ENCODE results near the gene EIF4G2.

DNA sequence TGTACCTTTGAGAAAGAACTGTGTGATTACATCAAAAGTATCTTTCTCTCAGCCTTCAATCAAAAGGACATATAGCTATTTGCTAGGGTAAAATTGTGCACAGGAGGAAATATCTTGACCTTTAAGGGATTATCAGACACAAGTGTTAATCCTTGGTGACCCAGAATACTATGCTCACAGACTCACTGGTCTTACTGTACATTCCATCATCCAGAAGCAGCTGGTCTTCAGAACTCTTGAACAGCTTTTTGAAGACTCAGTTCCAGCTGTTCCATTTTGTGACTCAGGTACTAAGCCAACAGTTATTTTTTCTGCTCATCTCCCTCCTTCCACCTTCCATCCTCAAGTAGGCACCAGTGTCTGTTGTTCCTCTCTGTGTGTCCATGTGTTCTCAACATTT lies 29.4 kb upstream of the EIF4G2 start:
- TF ChIP-seq, protein P1, sequence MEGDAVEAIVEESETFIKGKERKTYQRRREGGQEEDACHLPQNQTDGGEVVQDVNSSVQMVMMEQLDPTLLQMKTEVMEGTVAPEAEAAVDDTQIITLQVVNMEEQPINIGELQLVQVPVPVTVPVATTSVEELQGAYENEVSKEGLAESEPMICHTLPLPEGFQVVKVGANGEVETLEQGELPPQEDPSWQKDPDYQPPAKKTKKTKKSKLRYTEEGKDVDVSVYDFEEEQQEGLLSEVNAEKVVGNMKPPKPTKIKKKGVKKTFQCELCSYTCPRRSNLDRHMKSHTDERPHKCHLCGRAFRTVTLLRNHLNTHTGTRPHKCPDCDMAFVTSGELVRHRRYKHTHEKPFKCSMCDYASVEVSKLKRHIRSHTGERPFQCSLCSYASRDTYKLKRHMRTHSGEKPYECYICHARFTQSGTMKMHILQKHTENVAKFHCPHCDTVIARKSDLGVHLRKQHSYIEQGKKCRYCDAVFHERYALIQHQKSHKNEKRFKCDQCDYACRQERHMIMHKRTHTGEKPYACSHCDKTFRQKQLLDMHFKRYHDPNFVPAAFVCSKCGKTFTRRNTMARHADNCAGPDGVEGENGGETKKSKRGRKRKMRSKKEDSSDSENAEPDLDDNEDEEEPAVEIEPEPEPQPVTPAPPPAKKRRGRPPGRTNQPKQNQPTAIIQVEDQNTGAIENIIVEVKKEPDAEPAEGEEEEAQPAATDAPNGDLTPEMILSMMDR (IDR thresholded peaks at IDR 0.05 in 8 of 11, conservative IDR thresholded peaks at IDR 0.05 in 3 of 11), result no peak
- no peak for TF ChIP-seq POLR2AphosphoS5 (IDR thresholded peaks at IDR 0.05)

Measured in spleen (tissue), 7 donors.